Neural progenitor cell (in vitro differentiated cells): Measurements from ENCODE around the gene SLC22A1.

Experiments used
- CTCF ChIP-seq: fragments of 200-600 bp; sonication (generic); IDR thresholded peaks from 2 replicates; pipeline ENCODE4 v1.5.1; 2017; ENCODE audit warnings: antibody characterized with exemption, mild to moderate bottlenecking
- EZH2phosphoT487 ChIP-seq: fragments of 200-600 bp; sonication (generic); IDR thresholded peaks from 2 replicates; pipeline ENCODE4 v1.6.1; 2017; ENCODE audit warnings: antibody characterized with exemption

- TF ChIP-seq CTCF: no peak
- TF ChIP-seq EZH2phosphoT487: no peak
Observed at GRCh38 chr6:160197662-160198061, 76.0 kb downstream of the SLC22A1 start.
